BE2C (cell line): ENCODE data around the gene ECE2.

Source experiments
- DNase-seq: peaks from one replicate; pipeline ENCODE4 v3.0.0-alpha.2; 2020
- H3K27me3 ChIP-seq: fragments of 250-450 bp; sonication (Bioruptor Pico); 2 replicates; pipeline ENCODE4 v1.5.1; 2020; ENCODE audit warnings: mild to moderate bottlenecking
- H3K36me3 ChIP-seq: fragments of 250-450 bp; sonication (Bioruptor Pico); 2 replicates; pipeline ENCODE4 v1.5.1; 2020; ENCODE audit warnings: mild to moderate bottlenecking
- H3K4me1 ChIP-seq: fragments of 250-450 bp; sonication (Bioruptor Pico); 2 replicates; pipeline ENCODE4 v1.5.1; 2020
- H3K4me3 ChIP-seq: 2 replicates; pipeline ENCODE4 v1.5.1; 2011; ENCODE audit warnings: low read depth, low read length
- H3K9me3 ChIP-seq: fragments of 250-450 bp; sonication (Bioruptor Pico); 2 replicates; pipeline ENCODE4 v1.5.1; 2020
- CTCF ChIP-seq: IDR thresholded peaks from 2 replicates; pipeline ENCODE4 v1.5.1; 2012; ENCODE audit warnings: mild to moderate bottlenecking, low read depth, low read length

Gene ECE2

GRCh38 chr3:184239221-184239620 is 36.6 kb upstream of the ECE2 start:
- TF ChIP-seq CTCF, result no peak
- Histone ChIP-seq H3K9me3 (no peaks in the 10 kb centered on the region), H3K27me3 (no peaks in the 10 kb centered on the region), H3K36me3 (peaks cover 25% of the 10 kb centered on the region), H3K4me3 (no peak overlapping the region), H3K4me1 (peaks cover 10% of the 10 kb centered on the region)
- DNase-seq, result no peak

GRCh38 chr3:184239708-184240107 is 36.1 kb upstream of the ECE2 start:
- Histone ChIP-seq H3K36me3 (peaks cover 30% of the 10 kb centered on the region), H3K4me1 (peaks cover 6% of the 10 kb centered on the region), H3K27me3 (no peaks in the 10 kb centered on the region), H3K4me3 (no peak overlapping the region), H3K9me3 (no peaks in the 10 kb centered on the region)
- no peak for TF ChIP-seq CTCF
- no peak for DNase-seq

GRCh38 chr3:184240384-184241140 is 35.3 kb upstream of the ECE2 start:
- H3K9me3 ChIP-seq, result no peaks in the 10 kb centered on the region
- TF ChIP-seq CTCF, result no peak
- H3K4me1 ChIP-seq, result 0 out of 2 replicates have a peak, but pooled peaks cover 2% of the 10 kb centered on the region
- H3K4me3 ChIP-seq, result no peak overlapping the region
- DNase-seq, result no peak
- H3K36me3 ChIP-seq, result peaks cover 38% of the 10 kb centered on the region
- no peaks in the 10 kb centered on the region for H3K27me3 ChIP-seq

GRCh38 chr3:184241141-184241446 is 34.7 kb upstream of the ECE2 start:
- no peak for DNase-seq
- Histone ChIP-seq H3K9me3 (no peaks in the 10 kb centered on the region), H3K4me3 (no peak overlapping the region), H3K27me3 (no peaks in the 10 kb centered on the region), H3K36me3 (peaks cover 40% of the 10 kb centered on the region), H3K4me1 (0 out of 2 replicates have a peak, but pooled peaks cover 2% of the 10 kb centered on the region)
- TF ChIP-seq CTCF, result no peak

GRCh38 chr3:184241447-184242296 is 34.1 kb upstream of the ECE2 start:
- peak; percentile 84 for TF ChIP-seq CTCF
- H3K36me3 ChIP-seq, result peaks cover 40% of the 10 kb centered on the region
- DNase-seq, result peak; percentile 83
- no peaks in the 10 kb centered on the region for H3K27me3 ChIP-seq
- H3K9me3 ChIP-seq, result no peaks in the 10 kb centered on the region
- H3K4me3 ChIP-seq, result no peak overlapping the region
- H3K4me1 ChIP-seq, result 0 out of 2 replicates have a peak, but pooled peaks cover 2% of the 10 kb centered on the region

- Histone ChIP-seq H3K36me3 (peaks cover 40% of the 10 kb centered on the region), H3K9me3 (no peaks in the 10 kb centered on the region), H3K4me1 (0 out of 2 replicates have a peak, but pooled peaks cover 2% of the 10 kb centered on the region), H3K4me3 (no peak overlapping the region), H3K27me3 (no peaks in the 10 kb centered on the region)
- no peak for DNase-seq
- TF ChIP-seq CTCF, result no peak
Measured at GRCh38 chr3:184242297-184242685, 33.5 kb upstream of the ECE2 start.
